ENCODE measurements around the gene TRIP6.

DNA sequence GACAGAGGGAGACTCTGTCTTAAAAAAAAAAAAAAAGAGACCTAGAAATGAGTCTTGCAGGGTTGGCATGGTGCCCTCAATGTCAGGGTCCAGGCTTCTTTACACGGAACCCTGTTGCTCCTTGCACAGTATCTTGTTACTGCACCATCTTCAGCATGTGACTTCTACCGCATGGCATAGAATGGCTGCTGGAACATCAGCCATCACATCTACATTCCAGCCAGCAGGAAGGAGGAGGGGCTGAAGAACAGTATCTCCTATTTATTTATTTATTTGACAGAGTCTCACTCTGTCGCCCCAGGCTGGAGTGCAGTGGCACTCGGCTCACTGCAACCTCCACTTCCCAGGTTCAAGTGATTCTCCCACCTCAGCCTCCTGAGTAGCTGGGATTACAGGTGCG is 32.2 kb downstream of the TRIP6 start:
- TF ChIP-seq, protein P1, sequence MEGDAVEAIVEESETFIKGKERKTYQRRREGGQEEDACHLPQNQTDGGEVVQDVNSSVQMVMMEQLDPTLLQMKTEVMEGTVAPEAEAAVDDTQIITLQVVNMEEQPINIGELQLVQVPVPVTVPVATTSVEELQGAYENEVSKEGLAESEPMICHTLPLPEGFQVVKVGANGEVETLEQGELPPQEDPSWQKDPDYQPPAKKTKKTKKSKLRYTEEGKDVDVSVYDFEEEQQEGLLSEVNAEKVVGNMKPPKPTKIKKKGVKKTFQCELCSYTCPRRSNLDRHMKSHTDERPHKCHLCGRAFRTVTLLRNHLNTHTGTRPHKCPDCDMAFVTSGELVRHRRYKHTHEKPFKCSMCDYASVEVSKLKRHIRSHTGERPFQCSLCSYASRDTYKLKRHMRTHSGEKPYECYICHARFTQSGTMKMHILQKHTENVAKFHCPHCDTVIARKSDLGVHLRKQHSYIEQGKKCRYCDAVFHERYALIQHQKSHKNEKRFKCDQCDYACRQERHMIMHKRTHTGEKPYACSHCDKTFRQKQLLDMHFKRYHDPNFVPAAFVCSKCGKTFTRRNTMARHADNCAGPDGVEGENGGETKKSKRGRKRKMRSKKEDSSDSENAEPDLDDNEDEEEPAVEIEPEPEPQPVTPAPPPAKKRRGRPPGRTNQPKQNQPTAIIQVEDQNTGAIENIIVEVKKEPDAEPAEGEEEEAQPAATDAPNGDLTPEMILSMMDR (IDR thresholded peaks at IDR 0.05) = no peak
- no peak for TF ChIP-seq POLR2A (IDR thresholded peaks at IDR 0.05; ENCODE audit: low read depth)

Measured in esophagus muscularis mucosa (tissue), 3 donors.